Measurements from ENCODE around the gene BAHCC1.

DNA sequence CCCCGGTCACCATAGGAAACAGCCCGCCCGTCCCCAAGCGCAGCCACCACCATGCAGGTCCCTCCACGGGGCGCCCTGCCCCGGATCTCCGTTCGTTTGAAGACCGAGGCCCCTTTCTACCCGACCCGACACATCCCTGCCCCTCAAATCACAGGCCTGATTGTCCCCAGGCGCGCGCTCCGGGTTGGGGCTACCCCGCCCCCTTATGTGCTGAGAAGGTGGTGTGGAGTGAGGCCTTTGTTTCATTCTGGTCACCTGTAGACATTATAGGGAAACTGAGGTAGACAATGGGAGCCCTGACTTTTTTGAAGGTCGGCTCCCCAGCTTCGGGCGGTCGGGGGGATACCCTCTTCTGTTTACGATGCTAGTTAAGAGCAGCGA is 118.1 kb downstream of the BAHCC1 start:
- no peak for TF ChIP-seq EZH2 (IDR thresholded peaks at IDR 0.05; ENCODE audit: low read depth)
- TF ChIP-seq, protein P1, sequence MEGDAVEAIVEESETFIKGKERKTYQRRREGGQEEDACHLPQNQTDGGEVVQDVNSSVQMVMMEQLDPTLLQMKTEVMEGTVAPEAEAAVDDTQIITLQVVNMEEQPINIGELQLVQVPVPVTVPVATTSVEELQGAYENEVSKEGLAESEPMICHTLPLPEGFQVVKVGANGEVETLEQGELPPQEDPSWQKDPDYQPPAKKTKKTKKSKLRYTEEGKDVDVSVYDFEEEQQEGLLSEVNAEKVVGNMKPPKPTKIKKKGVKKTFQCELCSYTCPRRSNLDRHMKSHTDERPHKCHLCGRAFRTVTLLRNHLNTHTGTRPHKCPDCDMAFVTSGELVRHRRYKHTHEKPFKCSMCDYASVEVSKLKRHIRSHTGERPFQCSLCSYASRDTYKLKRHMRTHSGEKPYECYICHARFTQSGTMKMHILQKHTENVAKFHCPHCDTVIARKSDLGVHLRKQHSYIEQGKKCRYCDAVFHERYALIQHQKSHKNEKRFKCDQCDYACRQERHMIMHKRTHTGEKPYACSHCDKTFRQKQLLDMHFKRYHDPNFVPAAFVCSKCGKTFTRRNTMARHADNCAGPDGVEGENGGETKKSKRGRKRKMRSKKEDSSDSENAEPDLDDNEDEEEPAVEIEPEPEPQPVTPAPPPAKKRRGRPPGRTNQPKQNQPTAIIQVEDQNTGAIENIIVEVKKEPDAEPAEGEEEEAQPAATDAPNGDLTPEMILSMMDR (conservative IDR thresholded peaks at IDR 0.05): no peak
